HL-60 (cell line): ENCODE measurements around the gene M1AP.

Experiments
- CTCF ChIP-seq: IDR thresholded peaks from one replicate; pipeline ENCODE4 v1.5.1; 2011; ENCODE audit warnings: low read length, control low read depth, inconsistent platforms; ENCODE audit not compliant: insufficient read depth
- POLR2AphosphoS5 ChIP-seq: IDR thresholded peaks from 2 replicates; pipeline ENCODE4 v1.6.1; 2012; ENCODE audit warnings: low read depth

- TF ChIP-seq CTCF (no peak), POLR2AphosphoS5 (no peak)
Measured at GRCh38 chr2:74567881-74568280, 80.2 kb downstream of the M1AP start.
